DOHH2 (cell line): Measurements from ENCODE around the gene ADGRG6.

Experiments used
- CTCF ChIP-seq: fragments of 200-600 bp; sonication (generic); IDR thresholded peaks from one replicate; pipeline ENCODE4 v1.5.1; 2014; ENCODE audit warnings: antibody characterized with exemption, mild to moderate bottlenecking, low read depth, low read length; ENCODE audit not compliant: poor library complexity, severe bottlenecking
- EZH2phosphoT487 ChIP-seq: fragments of 200-600 bp; sonication (generic); IDR thresholded peaks from 2 replicates; pipeline ENCODE4 v1.6.1; 2017; ENCODE audit warnings: borderline replicate concordance, mild to moderate bottlenecking, antibody characterized with exemption, low read length, moderate library complexity, mixed read lengths

DNA sequence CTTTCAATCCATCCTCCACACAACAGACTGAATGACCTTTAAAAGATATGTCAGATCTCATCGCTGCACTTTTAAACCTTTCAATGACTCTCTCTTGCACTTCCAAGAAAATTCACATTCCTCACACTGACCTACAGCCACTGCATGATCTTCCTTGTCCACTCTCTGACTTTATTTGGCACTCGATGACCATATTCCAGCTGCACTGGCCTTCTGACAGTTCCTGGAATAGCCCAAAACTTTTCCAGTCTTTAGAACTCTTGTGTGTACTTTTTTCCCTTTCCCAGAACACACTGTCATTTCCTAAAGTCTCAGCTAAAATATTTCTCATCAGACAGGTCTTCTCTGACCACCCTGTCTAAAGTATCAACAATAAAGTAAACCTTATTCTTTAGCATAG, 174.6 kb downstream of the ADGRG6 start:
- no peak for TF ChIP-seq CTCF
- no peak for TF ChIP-seq EZH2phosphoT487
